ENCODE measurements around the gene GRK3.

The GRK3 gene

GRCh38 chr22:25748704-25749103, 184.2 kb downstream of the GRK3 start:
- no peak overlapping the region for H3K23ac ChIP-seq (ENCODE audit: low read length)
- no peak overlapping the region for H4K12ac ChIP-seq (ENCODE audit: low read depth, low read length)
- no peaks in the 10 kb centered on the region for H3K27me3 ChIP-seq (ENCODE audit: insufficient read depth, low read length)
- no peaks in the 10 kb centered on the region for H3K79me2 ChIP-seq (ENCODE audit: control insufficient read depth, insufficient read depth, low read length, poor library complexity)
- H3K18ac ChIP-seq (ENCODE audit: low read length) = no peak overlapping the region
- H4K8ac ChIP-seq (ENCODE audit: low read depth, low read length) = no peak overlapping the region
- no peak for DNase-seq
- WGBS (ENCODE audit: extremely low coverage, insufficient coverage, insufficient read length) = no CpG with 5 or more reads among the region's 2 CpGs
- no peak overlapping the region for H3K9ac ChIP-seq (ENCODE audit: low read length)
- no peaks in the 10 kb centered on the region for H3K9me3 ChIP-seq (ENCODE audit: insufficient read depth, low read depth, low read length)
- no peak overlapping the region for H3K14ac ChIP-seq (ENCODE audit: low read length)
- H2AK5ac ChIP-seq (ENCODE audit: low read length) = no peak overlapping the region
- H3K4me2 ChIP-seq (ENCODE audit: low read length) = no peak overlapping the region
- no peak overlapping the region for H3K4ac ChIP-seq (ENCODE audit: low read depth, low read length)
- no peaks in the 10 kb centered on the region for H3K79me1 ChIP-seq (ENCODE audit: low read length)
- no peaks in the 10 kb centered on the region for H3K4me1 ChIP-seq (ENCODE audit: control insufficient read depth in 1 of 2, insufficient read depth in 2 of 2, low read length in 2 of 2)
- H3K27ac ChIP-seq (ENCODE audit: low read depth, low read length) = no peak overlapping the region
- H2BK12ac ChIP-seq (ENCODE audit: low read length) = no peak overlapping the region
- H3K36me3 ChIP-seq (ENCODE audit: control insufficient read depth in 1 of 2, insufficient read depth in 2 of 2, low read length in 2 of 2) = no peaks in the 10 kb centered on the region
- H2AFZ ChIP-seq (ENCODE audit: insufficient read depth, low read length, poor library complexity) = no peak overlapping the region
- H4K91ac ChIP-seq (ENCODE audit: low read depth, low read length) = no peak overlapping the region
- no peak overlapping the region for H2BK5ac ChIP-seq (ENCODE audit: low read depth, low read length, poor library complexity)
- H3K4me3 ChIP-seq (ENCODE audit: low read depth, low read length) = no peak overlapping the region
- no peak overlapping the region for H2BK120ac ChIP-seq (ENCODE audit: insufficient read depth, low read length, poor library complexity)

DNA sequence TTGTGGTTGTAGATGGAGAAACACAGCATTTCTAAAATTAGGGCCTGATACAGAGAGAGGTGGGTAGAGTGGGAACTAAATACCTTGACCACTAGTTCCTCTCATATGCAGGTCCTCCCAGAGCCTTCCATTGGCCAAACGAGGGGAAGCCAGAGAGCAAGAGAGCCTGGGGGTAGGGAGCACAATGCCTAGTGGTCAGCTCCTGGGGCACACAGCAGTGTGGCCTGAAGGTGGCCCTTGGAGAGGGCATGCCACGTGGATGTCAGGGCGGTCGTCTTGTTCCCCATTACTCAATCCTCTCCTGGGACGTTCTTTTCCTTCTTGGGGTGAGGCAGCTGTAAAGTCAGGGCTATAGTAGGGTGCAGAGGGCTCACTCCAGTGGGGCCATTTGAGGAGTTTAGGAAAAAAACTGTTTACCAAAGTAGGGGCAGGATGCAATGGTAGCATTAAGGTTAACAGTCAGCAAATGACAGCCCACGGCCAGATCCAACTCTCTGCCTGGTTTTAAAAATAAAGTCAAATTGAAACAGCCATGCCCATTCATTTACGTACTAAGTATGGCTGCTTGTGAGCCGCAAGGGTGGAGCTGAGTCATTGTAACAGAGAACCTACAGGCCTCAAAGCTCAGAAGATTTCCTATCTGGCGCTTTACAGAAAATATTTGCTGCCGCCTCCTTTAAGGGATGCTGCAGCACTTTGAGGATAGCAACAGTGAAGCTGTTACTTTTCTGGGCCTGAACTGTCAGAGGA, 185.1 kb downstream of the GRK3 start:
- no peaks in the 10 kb centered on the region for H3K27me3 ChIP-seq (ENCODE audit: insufficient read depth, low read length)
- no peaks in the 10 kb centered on the region for H3K79me1 ChIP-seq (ENCODE audit: low read length)
- no peak overlapping the region for H3K4me3 ChIP-seq (ENCODE audit: low read depth, low read length)
- DNase-seq = no peak
- H4K91ac ChIP-seq (ENCODE audit: low read depth, low read length) = no peak overlapping the region
- H3K23ac ChIP-seq (ENCODE audit: low read length) = no peak overlapping the region
- H3K36me3 ChIP-seq (ENCODE audit: control insufficient read depth in 1 of 2, insufficient read depth in 2 of 2, low read length in 2 of 2) = no peaks in the 10 kb centered on the region
- H2AFZ ChIP-seq (ENCODE audit: insufficient read depth, low read length, poor library complexity) = no peak overlapping the region
- H2BK12ac ChIP-seq (ENCODE audit: low read length) = no peak overlapping the region
- H3K4me1 ChIP-seq (ENCODE audit: control insufficient read depth in 1 of 2, insufficient read depth in 2 of 2, low read length in 2 of 2) = no peaks in the 10 kb centered on the region
- no peak overlapping the region for H3K27ac ChIP-seq (ENCODE audit: low read depth, low read length)
- WGBS (ENCODE audit: extremely low coverage, insufficient coverage, insufficient read length) = no CpG with 5 or more reads among the region's 10 CpGs
- no peak overlapping the region for H2AK5ac ChIP-seq (ENCODE audit: low read length)
- H4K12ac ChIP-seq (ENCODE audit: low read depth, low read length) = no peak overlapping the region
- H3K79me2 ChIP-seq (ENCODE audit: control insufficient read depth, insufficient read depth, low read length, poor library complexity) = no peaks in the 10 kb centered on the region
- H4K8ac ChIP-seq (ENCODE audit: low read depth, low read length) = no peak overlapping the region
- H3K4me2 ChIP-seq (ENCODE audit: low read length) = no peak overlapping the region
- H3K9ac ChIP-seq (ENCODE audit: low read length) = no peak overlapping the region
- no peaks in the 10 kb centered on the region for H3K9me3 ChIP-seq (ENCODE audit: insufficient read depth, low read depth, low read length)
- no peak overlapping the region for H3K18ac ChIP-seq (ENCODE audit: low read length)
- no peak overlapping the region for H2BK120ac ChIP-seq (ENCODE audit: insufficient read depth, low read length, poor library complexity)
- no peak overlapping the region for H2BK5ac ChIP-seq (ENCODE audit: low read depth, low read length, poor library complexity)
- no peak overlapping the region for H3K14ac ChIP-seq (ENCODE audit: low read length)
- H3K4ac ChIP-seq (ENCODE audit: low read depth, low read length) = no peak overlapping the region

DNA sequence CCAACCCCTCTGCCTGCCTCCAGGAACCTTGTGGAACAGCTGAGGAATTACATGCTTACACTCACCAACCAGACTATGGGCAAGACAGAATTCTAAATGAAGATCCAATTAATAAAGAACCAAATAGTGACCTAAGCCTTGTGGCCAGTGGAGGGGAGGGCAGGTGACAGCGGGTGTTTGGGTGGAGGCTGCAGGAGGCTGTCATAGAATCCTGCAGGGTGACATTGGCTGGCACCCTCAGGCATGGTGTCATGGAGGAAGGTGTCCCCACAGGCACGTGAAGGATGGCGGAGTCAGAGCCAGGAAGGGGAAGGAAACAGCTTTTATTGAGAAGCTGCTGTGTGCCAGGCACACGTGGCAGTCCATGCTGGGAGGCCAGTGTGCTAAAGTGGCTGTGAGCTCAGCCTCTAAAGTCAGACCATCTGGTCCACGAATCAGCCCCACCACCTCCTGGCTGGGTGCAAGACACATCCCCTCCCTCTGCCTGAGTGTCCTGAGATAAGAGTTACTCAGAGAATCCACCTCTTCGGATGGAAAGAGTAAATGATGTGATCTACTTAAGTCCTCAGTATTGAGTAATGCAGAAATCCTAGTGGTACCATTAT, 186.2 kb downstream of the GRK3 start:
- Histone ChIP-seq H3K9me3 (ENCODE audit: insufficient read depth, low read depth, low read length) (no peaks in the 10 kb centered on the region), H2AFZ (ENCODE audit: insufficient read depth, low read length, poor library complexity) (no peak overlapping the region), H3K4me3 (ENCODE audit: low read depth, low read length) (no peak overlapping the region), H3K23ac (ENCODE audit: low read length) (no peak overlapping the region), H3K4me1 (ENCODE audit: control insufficient read depth in 1 of 2, insufficient read depth in 2 of 2, low read length in 2 of 2) (no peaks in the 10 kb centered on the region), H4K8ac (ENCODE audit: low read depth, low read length) (no peak overlapping the region), H3K4me2 (ENCODE audit: low read length) (no peak overlapping the region), H3K79me1 (ENCODE audit: low read length) (no peaks in the 10 kb centered on the region), H2BK120ac (ENCODE audit: insufficient read depth, low read length, poor library complexity) (no peak overlapping the region), H3K79me2 (ENCODE audit: control insufficient read depth, insufficient read depth, low read length, poor library complexity) (no peaks in the 10 kb centered on the region), H4K12ac (ENCODE audit: low read depth, low read length) (no peak overlapping the region), H2BK12ac (ENCODE audit: low read length) (no peak overlapping the region), H3K36me3 (ENCODE audit: control insufficient read depth in 1 of 2, insufficient read depth in 2 of 2, low read length in 2 of 2) (no peaks in the 10 kb centered on the region), H3K27ac (ENCODE audit: low read depth, low read length) (no peak overlapping the region), H2AK5ac (ENCODE audit: low read length) (no peak overlapping the region), H3K14ac (ENCODE audit: low read length) (no peak overlapping the region), H3K27me3 (ENCODE audit: insufficient read depth, low read length) (no peaks in the 10 kb centered on the region), H2BK5ac (ENCODE audit: low read depth, low read length, poor library complexity) (no peak overlapping the region), H3K9ac (ENCODE audit: low read length) (no peak overlapping the region), H4K91ac (ENCODE audit: low read depth, low read length) (no peak overlapping the region), H3K4ac (ENCODE audit: low read depth, low read length) (no peak overlapping the region), H3K18ac (ENCODE audit: low read length) (no peak overlapping the region)
- no CpG with 5 or more reads among the region's 6 CpGs for WGBS (ENCODE audit: extremely low coverage, insufficient coverage, insufficient read length)
- peak in 1 of 2 donors; percentile 29 for DNase-seq

GRCh38 chr22:25751174-25751581, 186.7 kb downstream of the GRK3 start:
- WGBS (ENCODE audit: extremely low coverage, insufficient coverage, insufficient read length) = no CpG with 5 or more reads among the region's 4 CpGs

More at GRCh38 chr22:25751174-25751581, 186.7 kb downstream of the GRK3 start:
- Histone ChIP-seq H3K79me2 (ENCODE audit: control insufficient read depth, insufficient read depth, low read length, poor library complexity) (no peaks in the 10 kb centered on the region), H3K4me1 (ENCODE audit: control insufficient read depth in 1 of 2, insufficient read depth in 2 of 2, low read length in 2 of 2) (no peaks in the 10 kb centered on the region), H2BK5ac (ENCODE audit: low read depth, low read length, poor library complexity) (no peak overlapping the region), H2BK120ac (ENCODE audit: insufficient read depth, low read length, poor library complexity) (no peak overlapping the region), H3K79me1 (ENCODE audit: low read length) (no peaks in the 10 kb centered on the region), H3K27me3 (ENCODE audit: insufficient read depth, low read length) (no peaks in the 10 kb centered on the region), H3K27ac (ENCODE audit: low read depth, low read length) (no peak overlapping the region), H2AFZ (ENCODE audit: insufficient read depth, low read length, poor library complexity) (no peak overlapping the region), H3K9ac (ENCODE audit: low read length) (no peak overlapping the region), H3K9me3 (ENCODE audit: insufficient read depth, low read depth, low read length) (no peaks in the 10 kb centered on the region), H2BK12ac (ENCODE audit: low read length) (no peak overlapping the region), H3K23ac (ENCODE audit: low read length) (no peak overlapping the region), H3K36me3 (ENCODE audit: control insufficient read depth in 1 of 2, insufficient read depth in 2 of 2, low read length in 2 of 2) (no peaks in the 10 kb centered on the region), H3K4ac (ENCODE audit: low read depth, low read length) (no peak overlapping the region), H3K4me3 (ENCODE audit: low read depth, low read length) (no peak overlapping the region), H4K8ac (ENCODE audit: low read depth, low read length) (no peak overlapping the region), H3K18ac (ENCODE audit: low read length) (no peak overlapping the region), H3K4me2 (ENCODE audit: low read length) (no peak overlapping the region), H3K14ac (ENCODE audit: low read length) (no peak overlapping the region), H4K91ac (ENCODE audit: low read depth, low read length) (no peak overlapping the region), H2AK5ac (ENCODE audit: low read length) (no peak overlapping the region), H4K12ac (ENCODE audit: low read depth, low read length) (no peak overlapping the region)
- DNase-seq = no peak

Measured in trophoblast cell (in vitro differentiated cells and primary cell).